Thyroid gland (tissue), 4 donors: Measurements from ENCODE around the gene TANC1.

Experiments
- POLR2A ChIP-seq, 2 donors: fragments of 450-650 bp; IDR thresholded peaks; one replicate each; pipeline ENCODE4 v1.6.1; 2017; ENCODE audit warnings: antibody characterized with exemption in 2 of 2, mild to moderate bottlenecking in 2 of 2, moderate library complexity in 1 of 2
- TF ChIP-seq, protein P1 (sequence below), 6 experiments: fragments of 200-600 bp in 3 of 6; fragments of 450-650 bp in 3 of 6; sonication (generic) in 3 of 6; IDR thresholded peaks; one replicate each; pipeline ENCODE4 v1.5.1; 2016 to 2019; ENCODE audit warnings: antibody characterized with exemption in 6 of 6, mild to moderate bottlenecking in 2 of 6, inconsistent platforms in 1 of 6, moderate library complexity in 1 of 6

DNA sequence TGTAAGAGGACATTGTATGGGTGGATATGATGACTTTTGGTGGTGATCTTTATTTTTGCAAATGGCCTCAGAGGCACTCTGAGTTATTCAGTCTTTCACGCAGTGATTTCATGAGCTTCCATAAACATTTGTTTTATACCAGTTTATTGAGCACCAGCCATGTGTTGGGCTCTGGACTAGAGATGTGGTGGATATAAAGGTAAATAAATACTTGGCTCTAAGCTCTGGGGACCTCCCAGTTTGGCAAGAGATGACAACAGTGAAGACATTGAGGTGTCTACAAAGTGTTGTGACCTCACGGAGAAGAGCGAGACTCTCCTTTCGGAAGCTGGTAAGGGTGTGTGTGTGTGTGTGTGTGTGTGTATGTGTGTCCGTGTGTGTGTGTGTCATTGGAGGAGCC lies 146.4 kb downstream of the TANC1 start:
- TF ChIP-seq, protein P1, sequence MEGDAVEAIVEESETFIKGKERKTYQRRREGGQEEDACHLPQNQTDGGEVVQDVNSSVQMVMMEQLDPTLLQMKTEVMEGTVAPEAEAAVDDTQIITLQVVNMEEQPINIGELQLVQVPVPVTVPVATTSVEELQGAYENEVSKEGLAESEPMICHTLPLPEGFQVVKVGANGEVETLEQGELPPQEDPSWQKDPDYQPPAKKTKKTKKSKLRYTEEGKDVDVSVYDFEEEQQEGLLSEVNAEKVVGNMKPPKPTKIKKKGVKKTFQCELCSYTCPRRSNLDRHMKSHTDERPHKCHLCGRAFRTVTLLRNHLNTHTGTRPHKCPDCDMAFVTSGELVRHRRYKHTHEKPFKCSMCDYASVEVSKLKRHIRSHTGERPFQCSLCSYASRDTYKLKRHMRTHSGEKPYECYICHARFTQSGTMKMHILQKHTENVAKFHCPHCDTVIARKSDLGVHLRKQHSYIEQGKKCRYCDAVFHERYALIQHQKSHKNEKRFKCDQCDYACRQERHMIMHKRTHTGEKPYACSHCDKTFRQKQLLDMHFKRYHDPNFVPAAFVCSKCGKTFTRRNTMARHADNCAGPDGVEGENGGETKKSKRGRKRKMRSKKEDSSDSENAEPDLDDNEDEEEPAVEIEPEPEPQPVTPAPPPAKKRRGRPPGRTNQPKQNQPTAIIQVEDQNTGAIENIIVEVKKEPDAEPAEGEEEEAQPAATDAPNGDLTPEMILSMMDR (IDR thresholded peaks at IDR 0.05), result no peak
- no peak for TF ChIP-seq POLR2A (IDR thresholded peaks at IDR 0.05)
